ENCODE measurements around the gene TBC1D9B. TPM values are rescaled to one million over a fixed set of nuclear protein-coding genes. Genes with fewer than 3 reads are reported as not detected.
A peak's percentile ranks its signal among the peaks of the same experiment; 100 is the strongest.

TBC1D9B gene
- total and polyA plus RNA-seq, 2 of the 13 experiments (the other 11 are each of a cell fraction or from before 2014, with no cell fraction given): 35.0 to 50.0 TPM

GRCh38 chr5:179823937-179824744, 83.6 kb downstream of the TBC1D9B start (continued):
- 0 out of 2 replicates have a peak, but pooled peaks have one; percentile 58 for TF ChIP-seq ZBTB4 (CRISPR knock-in tag; IDR thresholded peaks at IDR 0.05; ENCODE audit: borderline replicate concordance)
- TF ChIP-seq SALL2 (CRISPR knock-in tag; IDR thresholded peaks at IDR 0.05): no peak
- TF ChIP-seq MED13 (CRISPR knock-in tag; IDR thresholded peaks at IDR 0.05): no peak
- TF ChIP-seq KDM2A (CRISPR knock-in tag; IDR thresholded peaks at IDR 0.05; ENCODE audit: borderline replicate concordance, low read depth): no peak

GRCh38 chr5:179822444-179822990, 85.2 kb downstream of the TBC1D9B start:
- CTCF ChIA-PET (ENCODE audit: low intra/inter-chr PET ratio, low total read pairs): no interaction called here
- Histone ChIP-seq H3K27me3 (ENCODE audit: control insufficient read depth in 1 of 2, insufficient read depth in 2 of 2, low read length in 2 of 2) (no peaks in the 10 kb centered on the region), H2AFZ (ENCODE audit: low read length) (no peak overlapping the region), H3K79me2 (ENCODE audit: insufficient read depth, low read length) (peaks cover 49% of the 10 kb centered on the region), H3K4me3 (replicated peaks in 1 of 3; ENCODE audit: insufficient read depth in 1 of 3, low read depth in 2 of 3, low read length in 3 of 3) (peak overlapping the region; percentile 97 to 99 (median 99)), H3K36me3 (replicated peaks in 1 of 2; ENCODE audit: control insufficient read depth in 1 of 2, insufficient read depth in 2 of 2, low read length in 2 of 2) (peaks cover 17 to 36% of the 10 kb centered on the region in 2 experiments), H3K27ac (ENCODE audit: extremely low read length, insufficient read depth, low read length) (peak overlapping the region; percentile 99), H3K4me1 (ENCODE audit: insufficient read depth, low read length) (peaks cover 87% of the 10 kb centered on the region), H3K4me2 (ENCODE audit: low read depth, low read length) (peak overlapping the region; percentile 92), H3K9ac (ENCODE audit: insufficient read depth, low read depth, low read length) (peak overlapping the region; percentile 100), H3K9me3 (ENCODE audit: low read length) (no peaks in the 10 kb centered on the region), H4K20me1 (ENCODE audit: insufficient read depth, low read length) (peaks cover 51% of the 10 kb centered on the region)
- POLR2A ChIA-PET: interaction anchor here (0.6 to 1.8 kb wide), 12 partner anchors 8 to 90 kb away, joined by 3 to 11 read pairs (median 4); partner anchors contain the start of genes MGAT4B and MRNIP
- 64% methylated on average over 7 of the region's 8 CpGs for WGBS (ENCODE audit: low lambda C conversion rate)
- intact Hi-C loops (cut with micrococcal nuclease; ENCODE audit: unreplicated experiment) (no loop called here), in situ Hi-C loops (cut with HindIII; ENCODE audit: extremely low pct_ligation_motif_present, low pct_unique_long_range_greater_than_20kb) (no loop called here)
- FAIRE-seq: no peak
- BruUV-seq (replicated peaks): no TSS peak
- no peak for ATAC-seq
- DNase-seq (ENCODE audit: low spot score): no peak
- no peak for TF ChIP-seq ZBTB43 (CRISPR knock-in tag; conservative IDR thresholded peaks at IDR 0.05)
- TF ChIP-seq FOXA3 (CRISPR knock-in tag; IDR thresholded peaks at IDR 0.05): no peak
- no peak for TF ChIP-seq SKIL (CRISPR knock-in tag; IDR thresholded peaks at IDR 0.05; ENCODE audit: borderline replicate concordance)
- TF ChIP-seq FOSL2 (CRISPR knock-in tag; IDR thresholded peaks at IDR 0.05): no peak; the same call in 1 of the 2 replicates
- no peak for TF ChIP-seq TERF1 (CRISPR knock-in tag; IDR thresholded peaks at IDR 0.05)
- no peak for TF ChIP-seq MLX (CRISPR knock-in tag; IDR thresholded peaks at IDR 0.05)

Data from HepG2 (cell line).